SH-SY5Y (cell line): ENCODE results near the gene SKP1.

Experiments used
- GATA2 ChIP-seq: IDR thresholded peaks from 2 replicates; pipeline ENCODE4 v1.6.1; 2011; ENCODE audit warnings: mild to moderate bottlenecking, low read depth, low read length
- GATA3 ChIP-seq: IDR thresholded peaks from 2 replicates; pipeline ENCODE4 v1.6.1; 2011; ENCODE audit warnings: low read depth, mild to moderate bottlenecking, low read length, moderate library complexity

GRCh38 chr5:134136221-134136631 lies 40.5 kb downstream of the SKP1 start:
- TF ChIP-seq GATA3 (no peak), GATA2 (no peak)
